GM23338 (cell line): ENCODE measurements around the gene TGFBR3. TPM values are rescaled to one million over a fixed set of nuclear protein-coding genes. Genes with fewer than 3 reads are reported as not detected.

Experiments used
- ATAC-seq: fragments of 200-7000 bp; cut with Tn5 transposase; 3 replicates; pipeline ENCODE4 v1.9.1; 2020
- DNase-seq: peaks from one replicate; pipeline ENCODE4 v3.0.0-alpha.2; 2015; ENCODE audit warnings: low spot score
- H2AFZ ChIP-seq: fragments of 200-600 bp; sonication (generic); 2 replicates; pipeline ENCODE4 v1.8.0; 2016; ENCODE audit warnings: antibody characterized with exemption, mild to moderate bottlenecking, moderate library complexity
- H3F3A ChIP-seq: fragments of 200-600 bp; sonication (generic); replicated peaks from 2 replicates; pipeline ENCODE4 v1.8.0; 2017; ENCODE audit warnings: antibody characterized with exemption, mixed run types, low read depth
- H3K27ac ChIP-seq: fragments of 200-600 bp; sonication (generic); 2 replicates; pipeline ENCODE4 v1.6.1; 2016; ENCODE audit warnings: low read depth
- H3K27me3 ChIP-seq: fragments of 200-600 bp; sonication (generic); 2 replicates; pipeline ENCODE4 v1.8.0; 2016; ENCODE audit warnings: mild to moderate bottlenecking, mixed run types, moderate library complexity; ENCODE audit not compliant: insufficient read depth
- H3K36me3 ChIP-seq: fragments of 200-600 bp; sonication (generic); 2 replicates; pipeline ENCODE4 v1.8.0; 2016; ENCODE audit warnings: mild to moderate bottlenecking; ENCODE audit not compliant: insufficient read depth
- H3K4me1 ChIP-seq: fragments of 200-600 bp; sonication (generic); 2 replicates; pipeline ENCODE4 v1.8.0; 2016; ENCODE audit warnings: mild to moderate bottlenecking, moderate library complexity; ENCODE audit not compliant: insufficient read depth
- H3K4me2 ChIP-seq: fragments of 200-600 bp; sonication (generic); 2 replicates; pipeline ENCODE4 v1.7.1; 2017; ENCODE audit warnings: mixed run types
- H3K4me3 ChIP-seq: fragments of 200-600 bp; sonication (generic); 2 replicates; pipeline ENCODE4 v1.6.1; 2016; ENCODE audit warnings: mixed run types
- H3K79me2 ChIP-seq: fragments of 200-600 bp; sonication (generic); replicated peaks from 2 replicates; pipeline ENCODE4 v1.8.0; 2017; ENCODE audit warnings: mild to moderate bottlenecking; ENCODE audit not compliant: insufficient read depth
- H3K9me2 ChIP-seq: fragments of 200-600 bp; sonication (generic); 2 replicates; pipeline ENCODE4 v1.8.0; 2017; ENCODE audit not compliant: insufficient read depth
- H4K20me1 ChIP-seq: fragments of 200-600 bp; sonication (generic); replicated peaks from 2 replicates; pipeline ENCODE4 v1.8.0; 2017; ENCODE audit warnings: mild to moderate bottlenecking; ENCODE audit not compliant: insufficient read depth
- H3K27ac Mint-ChIP-seq: 2 replicates; pipeline ENCODE4 v1.8.0; 2020; ENCODE audit warnings: inconsistent platforms, mild to moderate bottlenecking, moderate library complexity, mixed read lengths
- H3K27me3 Mint-ChIP-seq: 3 replicates; pipeline ENCODE4 v1.8.0; 2022; ENCODE audit warnings: low read depth, mild to moderate bottlenecking, moderate library complexity, mixed read lengths, inconsistent platforms; ENCODE audit not compliant: insufficient read depth, poor library complexity
- H3K36me3 Mint-ChIP-seq: 3 replicates; pipeline ENCODE4 v1.8.0; 2021; ENCODE audit warnings: low read depth, mild to moderate bottlenecking, inconsistent platforms, moderate library complexity, mixed read lengths
- H3K4me1 Mint-ChIP-seq: 3 replicates; pipeline ENCODE4 v1.8.0; 2020; ENCODE audit warnings: mild to moderate bottlenecking, inconsistent platforms, mixed read lengths
- H3K4me3 Mint-ChIP-seq: 3 replicates; pipeline ENCODE4 v1.8.0; 2021; ENCODE audit warnings: moderate library complexity, mild to moderate bottlenecking, inconsistent platforms, mixed read lengths
- H3K9me3 Mint-ChIP-seq: 3 replicates; pipeline ENCODE4 v1.8.0; 2020; ENCODE audit warnings: moderate library complexity, mild to moderate bottlenecking, inconsistent platforms, mixed read lengths
- CREB1 ChIP-seq: fragments of 250-450 bp; sonication (Bioruptor Pico); IDR thresholded peaks from 2 replicates; pipeline ENCODE4 v1.5.0; 2020; ENCODE audit warnings: low read depth, mild to moderate bottlenecking, moderate library complexity
- EZH2phosphoT487 ChIP-seq: fragments of 200-600 bp; sonication (generic); IDR thresholded peaks from one replicate; pipeline ENCODE4 v1.8.1; 2018; ENCODE audit warnings: antibody characterized with exemption; ENCODE audit not compliant: unreplicated experiment
- JUNB ChIP-seq: IDR thresholded peaks from one replicate; pipeline ENCODE4 v1.6.1; 2016; ENCODE audit warnings: antibody characterized with exemption; ENCODE audit not compliant: unreplicated experiment
- NANOG ChIP-seq: IDR thresholded peaks from 2 replicates; pipeline ENCODE4 v1.6.1; 2016; ENCODE audit warnings: antibody characterized with exemption, borderline replicate concordance
- POLR2AphosphoS5 ChIP-seq: IDR thresholded peaks from 2 replicates; pipeline ENCODE4 v1.6.1; 2016; ENCODE audit warnings: antibody characterized with exemption, low read depth
- STAT1 ChIP-seq: IDR thresholded peaks from one replicate; pipeline ENCODE4 v1.6.1; 2016; ENCODE audit warnings: antibody characterized with exemption; ENCODE audit not compliant: unreplicated experiment
- ZNF114 ChIP-seq: fragments of 250-450 bp; sonication (Bioruptor Pico); IDR thresholded peaks from 2 replicates; pipeline ENCODE4 v1.5.0; 2020; ENCODE audit warnings: mild to moderate bottlenecking, moderate library complexity
- ZNF331 ChIP-seq: fragments of 250-450 bp; sonication (Bioruptor Pico); IDR thresholded peaks from 2 replicates; pipeline ENCODE4 v1.5.0; 2020; ENCODE audit warnings: low read depth, mild to moderate bottlenecking, moderate library complexity
- polyA plus RNA-seq: library from polyadenylated mRNA; unstranded; fragments of >200 nt; fragmentation: Nextera tagmentation; extraction: Ambion mirVana; gene quantifications from 2 replicates; pipeline ENCODE4 v1.2.1, GENCODE V29; 2016
- total RNA-seq: library from RNA; depleted of rRNA; stranded (reverse); fragments of >200 nt; shearing (Covaris generic); gene quantifications from 2 replicates; pipeline ENCODE4 v1.2.3, GENCODE V29; 2014
- TF ChIP-seq, protein P1 (sequence below), 2 experiments: fragments of 200-600 bp in 1 of 2; sonication (generic) in 1 of 2; conservative IDR thresholded peaks; 2 replicates each; pipeline versions ENCODE4 v1.5.1 to v1.6.1; 2016 to 2017; ENCODE audit warnings: antibody characterized with exemption in 2 of 2, low read depth in 2 of 2, mild to moderate bottlenecking in 2 of 2, moderate library complexity in 1 of 2
- TF ChIP-seq, protein P2 (sequence below): IDR thresholded peaks from 2 replicates; pipeline ENCODE4 v1.6.1; 2016; ENCODE audit warnings: antibody characterized with exemption
- TF ChIP-seq, protein P3 (sequence below): fragments of 250-450 bp; sonication (Bioruptor Pico); IDR thresholded peaks from 2 replicates; pipeline ENCODE4 v1.5.0; 2020; ENCODE audit warnings: mild to moderate bottlenecking, moderate library complexity
- TF ChIP-seq, protein P4 (sequence below): IDR thresholded peaks from one replicate; pipeline ENCODE4 v1.6.1; 2018; ENCODE audit warnings: antibody characterized with exemption; ENCODE audit not compliant: unreplicated experiment

The TGFBR3 gene
- total and polyA plus RNA-seq, 2 experiments from 2014 or later = 1.7 to 2.9 TPM

DNA sequence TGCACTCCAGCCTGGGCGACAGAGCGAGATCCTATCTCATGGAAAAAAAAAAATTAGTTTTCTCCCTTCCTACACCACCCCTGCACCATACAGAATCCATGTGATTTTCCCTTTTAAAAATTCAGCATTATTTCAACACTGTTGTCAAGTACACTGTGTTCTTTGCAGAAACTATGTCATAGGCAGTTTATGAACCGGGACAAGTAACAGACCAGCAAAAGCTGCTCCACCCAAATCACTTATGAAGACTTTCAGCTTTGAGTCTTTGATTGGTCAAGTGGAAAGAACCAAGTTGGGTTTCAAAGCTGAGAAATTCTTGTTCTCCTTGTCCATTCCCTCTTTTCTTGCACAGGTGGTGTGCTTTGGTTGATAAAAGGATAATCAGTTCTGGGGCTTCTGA is 212.3 kb downstream of the TGFBR3 start (continued):
- no peak for TF ChIP-seq NANOG

DNA sequence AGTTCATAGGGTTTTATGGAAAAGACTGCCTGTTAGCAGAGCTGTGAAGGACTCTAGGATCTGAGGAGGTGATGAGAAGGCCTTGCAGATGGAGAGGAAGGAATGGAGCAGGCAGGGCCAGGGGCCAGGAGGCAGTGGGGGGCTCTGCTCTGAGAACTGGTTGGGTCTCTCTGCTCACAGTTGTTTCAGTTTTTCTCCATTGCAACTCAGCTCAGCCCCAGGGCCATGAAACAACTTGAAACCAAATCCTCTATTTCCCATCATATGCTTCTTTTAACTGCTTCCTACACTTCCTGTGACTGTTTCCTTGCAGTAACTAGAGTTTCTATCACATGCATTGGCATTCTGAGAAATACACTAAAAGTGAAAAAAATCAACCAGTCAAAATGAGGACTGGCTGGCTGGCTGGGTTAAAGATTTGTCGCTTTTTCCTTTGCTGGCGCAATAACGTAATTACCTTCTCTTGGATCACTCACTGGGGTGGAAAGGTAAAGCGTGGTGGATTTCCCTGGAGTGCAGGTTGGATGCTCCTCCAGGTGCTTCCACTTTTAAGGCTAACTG is 213.3 kb downstream of the TGFBR3 start:
- Histone ChIP-seq H3K36me3 (no peaks in the 10 kb centered on the region), H2AFZ (no peak overlapping the region; the same call in 1 of the 2 replicates), H3K4me1 (no peaks in the 10 kb centered on the region), H3K4me2 (no peak overlapping the region), H3F3A (no peaks in the 10 kb centered on the region), H3K27me3 (no peaks in the 10 kb centered on the region), H3K27ac (no peak overlapping the region), H3K79me2 (no peaks in the 10 kb centered on the region), H4K20me1 (no peaks in the 10 kb centered on the region), H3K4me3 (no peak overlapping the region), H3K9me2 (0 out of 2 replicates have a peak, but pooled peaks cover 3% of the 10 kb centered on the region)
- H3K9me3 Mint-ChIP-seq = peaks cover 7% of the 10 kb centered on the region; the same call in 2 of the 3 replicates
- TF ChIP-seq EZH2phosphoT487 (no peak), ZNF331 (no peak), CREB1 (CRISPR knock-in tag) (no peak), ZNF114 (CRISPR knock-in tag) (no peak), NANOG (no peak), STAT1 (no peak), POLR2AphosphoS5 (no peak), JUNB (no peak)
- TF ChIP-seq, protein P1, sequence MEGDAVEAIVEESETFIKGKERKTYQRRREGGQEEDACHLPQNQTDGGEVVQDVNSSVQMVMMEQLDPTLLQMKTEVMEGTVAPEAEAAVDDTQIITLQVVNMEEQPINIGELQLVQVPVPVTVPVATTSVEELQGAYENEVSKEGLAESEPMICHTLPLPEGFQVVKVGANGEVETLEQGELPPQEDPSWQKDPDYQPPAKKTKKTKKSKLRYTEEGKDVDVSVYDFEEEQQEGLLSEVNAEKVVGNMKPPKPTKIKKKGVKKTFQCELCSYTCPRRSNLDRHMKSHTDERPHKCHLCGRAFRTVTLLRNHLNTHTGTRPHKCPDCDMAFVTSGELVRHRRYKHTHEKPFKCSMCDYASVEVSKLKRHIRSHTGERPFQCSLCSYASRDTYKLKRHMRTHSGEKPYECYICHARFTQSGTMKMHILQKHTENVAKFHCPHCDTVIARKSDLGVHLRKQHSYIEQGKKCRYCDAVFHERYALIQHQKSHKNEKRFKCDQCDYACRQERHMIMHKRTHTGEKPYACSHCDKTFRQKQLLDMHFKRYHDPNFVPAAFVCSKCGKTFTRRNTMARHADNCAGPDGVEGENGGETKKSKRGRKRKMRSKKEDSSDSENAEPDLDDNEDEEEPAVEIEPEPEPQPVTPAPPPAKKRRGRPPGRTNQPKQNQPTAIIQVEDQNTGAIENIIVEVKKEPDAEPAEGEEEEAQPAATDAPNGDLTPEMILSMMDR (conservative IDR thresholded peaks at IDR 0.05; ENCODE audit: low read depth in 2 of 2) = no peak
- TF ChIP-seq, protein P2, sequence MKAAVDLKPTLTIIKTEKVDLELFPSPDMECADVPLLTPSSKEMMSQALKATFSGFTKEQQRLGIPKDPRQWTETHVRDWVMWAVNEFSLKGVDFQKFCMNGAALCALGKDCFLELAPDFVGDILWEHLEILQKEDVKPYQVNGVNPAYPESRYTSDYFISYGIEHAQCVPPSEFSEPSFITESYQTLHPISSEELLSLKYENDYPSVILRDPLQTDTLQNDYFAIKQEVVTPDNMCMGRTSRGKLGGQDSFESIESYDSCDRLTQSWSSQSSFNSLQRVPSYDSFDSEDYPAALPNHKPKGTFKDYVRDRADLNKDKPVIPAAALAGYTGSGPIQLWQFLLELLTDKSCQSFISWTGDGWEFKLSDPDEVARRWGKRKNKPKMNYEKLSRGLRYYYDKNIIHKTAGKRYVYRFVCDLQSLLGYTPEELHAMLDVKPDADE = no peak
- TF ChIP-seq, protein P3, sequence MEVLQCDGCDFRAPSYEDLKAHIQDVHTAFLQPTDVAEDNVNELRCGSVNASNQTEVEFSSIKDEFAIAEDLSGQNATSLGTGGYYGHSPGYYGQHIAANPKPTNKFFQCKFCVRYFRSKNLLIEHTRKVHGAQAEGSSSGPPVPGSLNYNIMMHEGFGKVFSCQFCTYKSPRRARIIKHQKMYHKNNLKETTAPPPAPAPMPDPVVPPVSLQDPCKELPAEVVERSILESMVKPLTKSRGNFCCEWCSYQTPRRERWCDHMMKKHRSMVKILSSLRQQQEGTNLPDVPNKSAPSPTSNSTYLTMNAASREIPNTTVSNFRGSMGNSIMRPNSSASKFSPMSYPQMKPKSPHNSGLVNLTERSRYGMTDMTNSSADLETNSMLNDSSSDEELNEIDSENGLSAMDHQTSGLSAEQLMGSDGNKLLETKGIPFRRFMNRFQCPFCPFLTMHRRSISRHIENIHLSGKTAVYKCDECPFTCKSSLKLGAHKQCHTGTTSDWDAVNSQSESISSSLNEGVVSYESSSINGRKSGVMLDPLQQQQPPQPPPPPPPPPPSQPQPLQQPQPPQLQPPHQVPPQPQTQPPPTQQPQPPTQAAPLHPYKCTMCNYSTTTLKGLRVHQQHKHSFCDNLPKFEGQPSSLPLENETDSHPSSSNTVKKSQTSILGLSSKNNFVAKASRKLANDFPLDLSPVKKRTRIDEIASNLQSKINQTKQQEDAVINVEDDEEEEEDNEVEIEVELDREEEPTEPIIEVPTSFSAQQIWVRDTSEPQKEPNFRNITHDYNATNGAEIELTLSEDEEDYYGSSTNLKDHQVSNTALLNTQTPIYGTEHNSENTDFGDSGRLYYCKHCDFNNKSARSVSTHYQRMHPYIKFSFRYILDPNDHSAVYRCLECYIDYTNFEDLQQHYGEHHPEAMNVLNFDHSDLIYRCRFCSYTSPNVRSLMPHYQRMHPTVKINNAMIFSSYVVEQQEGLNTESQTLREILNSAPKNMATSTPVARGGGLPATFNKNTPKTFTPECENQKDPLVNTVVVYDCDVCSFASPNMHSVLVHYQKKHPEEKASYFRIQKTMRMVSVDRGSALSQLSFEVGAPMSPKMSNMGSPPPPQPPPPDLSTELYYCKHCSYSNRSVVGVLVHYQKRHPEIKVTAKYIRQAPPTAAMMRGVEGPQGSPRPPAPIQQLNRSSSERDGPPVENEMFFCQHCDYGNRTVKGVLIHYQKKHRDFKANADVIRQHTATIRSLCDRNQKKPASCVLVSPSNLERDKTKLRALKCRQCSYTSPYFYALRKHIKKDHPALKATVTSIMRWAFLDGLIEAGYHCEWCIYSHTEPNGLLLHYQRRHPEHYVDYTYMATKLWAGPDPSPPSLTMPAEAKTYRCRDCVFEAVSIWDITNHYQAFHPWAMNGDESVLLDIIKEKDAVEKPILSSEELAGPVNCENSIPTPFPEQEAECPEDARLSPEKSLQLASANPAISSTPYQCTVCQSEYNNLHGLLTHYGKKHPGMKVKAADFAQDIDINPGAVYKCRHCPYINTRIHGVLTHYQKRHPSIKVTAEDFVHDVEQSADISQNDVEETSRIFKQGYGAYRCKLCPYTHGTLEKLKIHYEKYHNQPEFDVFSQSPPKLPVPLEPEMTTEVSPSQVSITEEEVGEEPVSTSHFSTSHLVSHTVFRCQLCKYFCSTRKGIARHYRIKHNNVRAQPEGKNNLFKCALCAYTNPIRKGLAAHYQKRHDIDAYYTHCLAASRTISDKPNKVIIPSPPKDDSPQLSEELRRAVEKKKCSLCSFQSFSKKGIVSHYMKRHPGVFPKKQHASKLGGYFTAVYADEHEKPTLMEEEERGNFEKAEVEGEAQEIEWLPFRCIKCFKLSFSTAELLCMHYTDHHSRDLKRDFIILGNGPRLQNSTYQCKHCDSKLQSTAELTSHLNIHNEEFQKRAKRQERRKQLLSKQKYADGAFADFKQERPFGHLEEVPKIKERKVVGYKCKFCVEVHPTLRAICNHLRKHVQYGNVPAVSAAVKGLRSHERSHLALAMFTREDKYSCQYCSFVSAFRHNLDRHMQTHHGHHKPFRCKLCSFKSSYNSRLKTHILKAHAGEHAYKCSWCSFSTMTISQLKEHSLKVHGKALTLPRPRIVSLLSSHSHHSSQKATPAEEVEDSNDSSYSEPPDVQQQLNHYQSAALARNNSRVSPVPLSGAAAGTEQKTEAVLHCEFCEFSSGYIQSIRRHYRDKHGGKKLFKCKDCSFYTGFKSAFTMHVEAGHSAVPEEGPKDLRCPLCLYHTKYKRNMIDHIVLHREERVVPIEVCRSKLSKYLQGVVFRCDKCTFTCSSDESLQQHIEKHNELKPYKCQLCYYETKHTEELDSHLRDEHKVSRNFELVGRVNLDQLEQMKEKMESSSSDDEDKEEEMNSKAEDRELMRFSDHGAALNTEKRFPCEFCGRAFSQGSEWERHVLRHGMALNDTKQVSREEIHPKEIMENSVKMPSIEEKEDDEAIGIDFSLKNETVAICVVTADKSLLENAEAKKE = no peak
- TF ChIP-seq, protein P4, sequence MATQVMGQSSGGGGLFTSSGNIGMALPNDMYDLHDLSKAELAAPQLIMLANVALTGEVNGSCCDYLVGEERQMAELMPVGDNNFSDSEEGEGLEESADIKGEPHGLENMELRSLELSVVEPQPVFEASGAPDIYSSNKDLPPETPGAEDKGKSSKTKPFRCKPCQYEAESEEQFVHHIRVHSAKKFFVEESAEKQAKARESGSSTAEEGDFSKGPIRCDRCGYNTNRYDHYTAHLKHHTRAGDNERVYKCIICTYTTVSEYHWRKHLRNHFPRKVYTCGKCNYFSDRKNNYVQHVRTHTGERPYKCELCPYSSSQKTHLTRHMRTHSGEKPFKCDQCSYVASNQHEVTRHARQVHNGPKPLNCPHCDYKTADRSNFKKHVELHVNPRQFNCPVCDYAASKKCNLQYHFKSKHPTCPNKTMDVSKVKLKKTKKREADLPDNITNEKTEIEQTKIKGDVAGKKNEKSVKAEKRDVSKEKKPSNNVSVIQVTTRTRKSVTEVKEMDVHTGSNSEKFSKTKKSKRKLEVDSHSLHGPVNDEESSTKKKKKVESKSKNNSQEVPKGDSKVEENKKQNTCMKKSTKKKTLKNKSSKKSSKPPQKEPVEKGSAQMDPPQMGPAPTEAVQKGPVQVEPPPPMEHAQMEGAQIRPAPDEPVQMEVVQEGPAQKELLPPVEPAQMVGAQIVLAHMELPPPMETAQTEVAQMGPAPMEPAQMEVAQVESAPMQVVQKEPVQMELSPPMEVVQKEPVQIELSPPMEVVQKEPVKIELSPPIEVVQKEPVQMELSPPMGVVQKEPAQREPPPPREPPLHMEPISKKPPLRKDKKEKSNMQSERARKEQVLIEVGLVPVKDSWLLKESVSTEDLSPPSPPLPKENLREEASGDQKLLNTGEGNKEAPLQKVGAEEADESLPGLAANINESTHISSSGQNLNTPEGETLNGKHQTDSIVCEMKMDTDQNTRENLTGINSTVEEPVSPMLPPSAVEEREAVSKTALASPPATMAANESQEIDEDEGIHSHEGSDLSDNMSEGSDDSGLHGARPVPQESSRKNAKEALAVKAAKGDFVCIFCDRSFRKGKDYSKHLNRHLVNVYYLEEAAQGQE = no peak
- no peak for DNase-seq
- peaks cover 2% of the 10 kb centered on the region for H3K27me3 Mint-ChIP-seq
- H3K27ac Mint-ChIP-seq = no peak overlapping the region
- no peaks in the 10 kb centered on the region for H3K4me1 Mint-ChIP-seq
- H3K4me3 Mint-ChIP-seq = no peak overlapping the region
- ATAC-seq = no peak
- H3K36me3 Mint-ChIP-seq = peaks cover 3% of the 10 kb centered on the region; the same call in 1 of the 3 replicates
